Tibial nerve (tissue), 4 donors: Measurements from ENCODE around the gene CDH13. TPM values are rescaled to one million over a fixed set of nuclear protein-coding genes. Genes with fewer than 3 reads are reported as not detected.

Experiments
- DNase-seq, 2 donors: peaks; one replicate each; pipeline ENCODE4 v3.0.0-alpha.2; 2019; ENCODE audit warnings: low spot score in 2 of 2
- H3K27ac ChIP-seq, 4 donors: fragments of 200-600 bp; sonication (generic) in 3 of 4; one replicate each; pipeline ENCODE4 v1.5.1; 2017 to 2019; ENCODE audit warnings: mild to moderate bottlenecking in 1 of 4
- H3K27me3 ChIP-seq, 2 donors: fragments of 200-600 bp; sonication (generic) in 1 of 2; one replicate each; pipeline versions ENCODE4 v1.5.1 to v1.6.0; 2017 to 2019
- H3K36me3 ChIP-seq, 3 donors: fragments of 200-600 bp; sonication (generic); one replicate each; pipeline ENCODE4 v1.5.1; 2018 to 2019
- H3K4me1 ChIP-seq, 4 donors: fragments of 200-600 bp; sonication (generic) in 3 of 4; one replicate each; pipeline ENCODE4 v1.5.1; 2017 to 2019
- H3K4me3 ChIP-seq, 4 donors: fragments of 200-600 bp; sonication (generic) in 3 of 4; one replicate each; pipeline ENCODE4 v1.5.1; 2017 to 2019; ENCODE audit warnings: mild to moderate bottlenecking in 1 of 4, moderate library complexity in 1 of 4
- H3K9me3 ChIP-seq, 4 donors: fragments of 200-600 bp; sonication (generic) in 3 of 4; one replicate each; pipeline ENCODE4 v1.5.1; 2017 to 2019
- EP300 ChIP-seq, 2 donors: sonication (generic); formaldehyde crosslinking; IDR thresholded peaks; one replicate each; pipeline ENCODE4 v1.6.1; 2017; ENCODE audit warnings: antibody characterized with exemption in 2 of 2, mild to moderate bottlenecking in 1 of 2
- POLR2A ChIP-seq, 2 donors: fragments of 450-650 bp; IDR thresholded peaks; one replicate each; pipeline ENCODE4 v1.6.1; 2017; ENCODE audit warnings: antibody characterized with exemption in 2 of 2, mild to moderate bottlenecking in 2 of 2, moderate library complexity in 2 of 2
- WGBS, 2 donors: methylation state at CpG; one replicate each; pipeline ENCODE4 v1.1.5; 2018; 5-methylcytosine and 5-hydroxymethylcytosine counted together
- total RNA-seq, 4 donors: library from RNA; depleted of rRNA; stranded (reverse); fragments of >200 nt; gene quantifications; one replicate each; pipeline ENCODE4 v1.1.0, GENCODE V29; 2016
- TF ChIP-seq, protein P1 (sequence below), 5 experiments: fragments of 200-600 bp in 3 of 5; fragments of 450-650 bp in 2 of 5; sonication (generic) in 3 of 5; IDR thresholded peaks; one replicate each; pipeline ENCODE4 v1.5.1; 2016 to 2019; ENCODE audit warnings: antibody characterized with exemption in 5 of 5, mild to moderate bottlenecking in 3 of 5, moderate library complexity in 2 of 5

The CDH13 gene
- total RNA-seq, 4 donors from 2014 or later: 4.1 to 14.4 (median 5.8) TPM

DNA sequence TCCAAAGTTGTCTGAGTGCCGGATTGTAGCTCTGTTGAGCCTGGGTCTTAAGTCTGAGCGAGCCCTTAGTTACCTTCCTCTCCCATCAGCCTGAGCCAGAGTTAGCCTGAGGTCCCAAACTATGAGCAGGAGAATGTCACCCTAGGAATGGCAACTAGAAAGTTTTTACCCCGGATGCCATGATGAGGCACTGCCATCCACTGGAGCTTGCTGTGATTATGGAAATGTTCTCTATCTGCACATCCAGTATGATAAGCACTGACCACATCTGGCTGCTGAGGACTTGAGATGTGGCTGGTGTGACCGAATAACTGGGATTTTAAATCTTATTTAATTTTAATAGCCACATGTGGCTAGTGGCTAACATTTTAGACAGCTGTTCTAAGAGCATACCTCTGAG lies 550.0 kb downstream of the CDH13 start:
- 88 to 93% methylated on average over 4 of the region's 4 CpGs for WGBS, 2 donors

DNA sequence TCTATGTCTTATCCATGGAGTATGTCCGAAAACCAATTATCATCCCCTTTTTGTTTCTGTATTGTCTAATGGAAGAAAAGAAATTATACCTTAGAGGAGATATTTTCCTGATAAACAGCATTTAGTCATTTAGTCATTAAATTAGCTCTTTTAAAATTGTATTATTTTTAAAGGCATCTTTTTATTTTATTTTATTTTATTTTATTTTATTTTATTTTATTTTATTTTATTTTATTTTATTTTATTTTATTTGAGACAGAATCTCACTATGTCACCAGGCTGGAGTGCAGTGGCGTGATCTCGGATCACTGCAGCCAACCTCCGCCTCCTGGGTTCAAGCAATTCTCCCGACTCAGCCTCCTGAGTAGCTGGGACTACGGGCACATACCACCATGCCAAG lies 559.1 kb downstream of the CDH13 start:
- WGBS, 2 donors: 98 to 100% methylated on average over 6 of the region's 6 CpGs

More for the DNA sequence above, 550.0 kb downstream of the CDH13 start:
- Histone ChIP-seq H3K27me3 (no peaks in the 10 kb centered on the region), H3K4me1 (no peaks in the 10 kb centered on the region), H3K27ac (no peak overlapping the region), H3K9me3 (no peaks in the 10 kb centered on the region), H3K36me3 (no peaks in the 10 kb centered on the region), H3K4me3 (no peak overlapping the region)
- DNase-seq: no peak
- TF ChIP-seq POLR2A (IDR thresholded peaks at IDR 0.05) (no peak), EP300 (IDR thresholded peaks at IDR 0.05) (no peak)
- TF ChIP-seq, protein P1, sequence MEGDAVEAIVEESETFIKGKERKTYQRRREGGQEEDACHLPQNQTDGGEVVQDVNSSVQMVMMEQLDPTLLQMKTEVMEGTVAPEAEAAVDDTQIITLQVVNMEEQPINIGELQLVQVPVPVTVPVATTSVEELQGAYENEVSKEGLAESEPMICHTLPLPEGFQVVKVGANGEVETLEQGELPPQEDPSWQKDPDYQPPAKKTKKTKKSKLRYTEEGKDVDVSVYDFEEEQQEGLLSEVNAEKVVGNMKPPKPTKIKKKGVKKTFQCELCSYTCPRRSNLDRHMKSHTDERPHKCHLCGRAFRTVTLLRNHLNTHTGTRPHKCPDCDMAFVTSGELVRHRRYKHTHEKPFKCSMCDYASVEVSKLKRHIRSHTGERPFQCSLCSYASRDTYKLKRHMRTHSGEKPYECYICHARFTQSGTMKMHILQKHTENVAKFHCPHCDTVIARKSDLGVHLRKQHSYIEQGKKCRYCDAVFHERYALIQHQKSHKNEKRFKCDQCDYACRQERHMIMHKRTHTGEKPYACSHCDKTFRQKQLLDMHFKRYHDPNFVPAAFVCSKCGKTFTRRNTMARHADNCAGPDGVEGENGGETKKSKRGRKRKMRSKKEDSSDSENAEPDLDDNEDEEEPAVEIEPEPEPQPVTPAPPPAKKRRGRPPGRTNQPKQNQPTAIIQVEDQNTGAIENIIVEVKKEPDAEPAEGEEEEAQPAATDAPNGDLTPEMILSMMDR (IDR thresholded peaks at IDR 0.05): no peak

DNA sequence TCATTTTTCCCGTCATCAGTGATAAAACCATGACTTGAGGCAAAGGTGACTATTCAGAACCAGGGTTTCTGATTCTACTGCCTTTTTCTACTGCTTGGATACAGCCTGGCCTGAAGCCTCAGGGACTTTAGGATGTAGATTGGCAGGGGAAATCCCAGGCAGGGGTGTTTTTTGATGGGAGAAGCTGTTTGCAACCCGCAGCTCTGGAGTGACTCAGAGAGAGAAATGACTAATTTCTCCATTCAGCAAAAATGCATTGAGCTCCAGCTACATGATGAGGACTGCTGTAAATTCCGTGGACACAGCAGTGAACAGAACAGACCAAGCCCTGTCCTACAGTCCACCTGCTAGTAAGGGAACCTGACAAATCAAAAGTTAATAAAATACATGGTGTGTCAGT lies 560.6 kb downstream of the CDH13 start:
- H3K4me1 ChIP-seq: no peaks in the 10 kb centered on the region

More for the DNA sequence above, 559.1 kb downstream of the CDH13 start:
- no peaks in the 10 kb centered on the region for H3K4me1 ChIP-seq
- no peak overlapping the region for H3K4me3 ChIP-seq
- H3K27ac ChIP-seq: no peak overlapping the region
- H3K36me3 ChIP-seq: no peaks in the 10 kb centered on the region
- H3K9me3 ChIP-seq: no peaks in the 10 kb centered on the region
- H3K27me3 ChIP-seq: no peaks in the 10 kb centered on the region
- TF ChIP-seq POLR2A (IDR thresholded peaks at IDR 0.05) (no peak), EP300 (IDR thresholded peaks at IDR 0.05) (no peak)
- TF ChIP-seq, protein P1 (IDR thresholded peaks at IDR 0.05): no peak
- DNase-seq: no peak

DNA sequence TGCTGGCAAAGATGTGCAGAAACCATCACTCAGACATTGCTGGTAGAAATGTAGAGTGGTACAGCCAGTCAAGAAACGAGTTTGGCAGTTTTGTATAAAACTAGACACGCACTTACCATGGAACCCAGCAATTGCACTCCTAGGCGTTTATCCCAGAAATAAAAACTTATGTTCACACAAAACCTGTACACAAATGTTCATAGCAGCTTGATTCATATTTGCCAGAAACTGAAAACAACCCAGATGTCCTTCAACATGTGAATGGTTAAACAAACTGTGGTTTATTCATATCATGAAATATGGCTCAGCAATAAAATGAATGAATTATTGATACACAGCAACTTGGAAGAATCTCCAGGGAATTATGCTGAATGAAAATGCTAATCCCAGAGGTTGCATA lies 570.0 kb downstream of the CDH13 start:
- TF ChIP-seq EP300 (IDR thresholded peaks at IDR 0.05) (no peak), POLR2A (IDR thresholded peaks at IDR 0.05) (no peak)
- TF ChIP-seq, protein P1 (IDR thresholded peaks at IDR 0.05): no peak
- no peak overlapping the region for H3K27ac ChIP-seq
- no peaks in the 10 kb centered on the region for H3K27me3 ChIP-seq
- 85 to 90% methylated on average over 3 of the region's 3 CpGs for WGBS, 2 donors
- no peak overlapping the region for H3K4me3 ChIP-seq
- H3K36me3 ChIP-seq: no peaks in the 10 kb centered on the region
- DNase-seq: no peak
- no peaks in the 10 kb centered on the region for H3K9me3 ChIP-seq
- H3K4me1 ChIP-seq: no peaks in the 10 kb centered on the region

More for the DNA sequence above, 560.6 kb downstream of the CDH13 start:
- DNase-seq: no peak
- no peak overlapping the region for H3K4me3 ChIP-seq
- H3K27ac ChIP-seq: no peak overlapping the region
- no peaks in the 10 kb centered on the region for H3K27me3 ChIP-seq
- 44 to 69% methylated on average over 3 of the region's 3 CpGs for WGBS, 2 donors
- H3K36me3 ChIP-seq: no peaks in the 10 kb centered on the region
- H3K9me3 ChIP-seq: no peaks in the 10 kb centered on the region
- TF ChIP-seq, protein P1 (IDR thresholded peaks at IDR 0.05): no peak
- TF ChIP-seq POLR2A (IDR thresholded peaks at IDR 0.05): no peak
- TF ChIP-seq EP300 (IDR thresholded peaks at IDR 0.05): no peak

DNA sequence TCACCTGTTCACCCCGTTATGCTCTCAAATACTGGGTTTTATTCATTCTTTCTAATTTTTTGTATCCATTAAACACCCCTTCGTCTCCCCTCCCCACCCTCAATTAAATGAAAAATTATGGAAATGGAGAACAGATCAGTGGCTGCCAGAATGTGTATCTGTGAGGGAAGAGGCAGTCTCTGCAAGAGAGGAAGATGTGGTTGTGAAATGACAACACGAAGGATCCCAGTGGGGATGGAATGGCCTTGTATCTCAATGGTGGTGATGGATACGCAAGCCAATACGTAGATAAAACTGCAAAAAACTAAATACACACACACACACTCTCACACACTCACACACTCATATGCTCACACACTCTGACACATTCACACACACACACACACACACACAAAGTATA lies 570.7 kb downstream of the CDH13 start:
- no peaks in the 10 kb centered on the region for H3K9me3 ChIP-seq
- no peaks in the 10 kb centered on the region for H3K36me3 ChIP-seq
- no peak overlapping the region for H3K27ac ChIP-seq
- TF ChIP-seq EP300 (IDR thresholded peaks at IDR 0.05) (no peak), POLR2A (IDR thresholded peaks at IDR 0.05) (no peak)
- TF ChIP-seq, protein P1 (IDR thresholded peaks at IDR 0.05): no peak
- 89 to 92% methylated on average over 5 of the region's 5 CpGs for WGBS, 2 donors
- no peak overlapping the region for H3K4me3 ChIP-seq
- DNase-seq: no peak
- H3K27me3 ChIP-seq: no peaks in the 10 kb centered on the region
- H3K4me1 ChIP-seq: no peaks in the 10 kb centered on the region
